ENCODE measurements around the gene ACVR1C.
A peak's percentile ranks its signal among the peaks of the same experiment; 100 is the strongest.

Gene ACVR1C

DNA sequence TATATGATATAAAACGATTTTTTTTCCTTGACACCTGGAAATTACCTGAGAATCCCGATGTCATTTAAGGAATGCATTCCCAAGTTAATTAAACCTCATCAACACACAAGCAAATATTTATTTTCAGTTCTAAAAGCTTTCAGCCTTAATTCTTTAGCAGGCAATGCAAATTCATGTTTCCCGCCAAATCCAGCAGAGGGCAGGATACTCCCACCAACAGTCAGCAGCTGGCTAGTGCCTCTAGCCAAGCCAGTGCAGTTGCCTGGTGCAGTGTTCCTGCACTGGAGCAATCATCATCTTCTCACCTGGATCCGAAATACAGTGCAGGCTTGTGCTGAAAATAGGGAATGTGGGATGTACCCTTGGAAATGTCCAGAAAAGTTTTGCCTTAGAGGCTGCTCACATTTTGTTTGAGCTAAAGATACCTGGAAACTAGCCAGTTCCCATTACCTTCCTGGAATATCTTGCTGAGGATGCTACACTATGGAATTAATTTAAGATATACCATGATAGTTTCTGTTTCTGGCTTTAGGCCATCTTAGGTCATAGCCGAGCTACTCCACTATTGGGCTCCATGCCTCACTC lies 136.4 kb downstream of the ACVR1C start:
- H3K9me2 ChIP-seq (replicated peaks; ENCODE audit: control insufficient read depth, low read length), result no peaks in the 10 kb centered on the region
- H4K20me1 ChIP-seq (ENCODE audit: control insufficient read depth, insufficient read depth, low read depth, low read length), result no peaks in the 10 kb centered on the region
- H3K27ac ChIP-seq (ENCODE audit: low read depth, low read length), result no peak overlapping the region
- TF ChIP-seq EZH2phosphoT487 (IDR thresholded peaks at IDR 0.05; ENCODE audit: borderline replicate concordance, low read length), result no peak
- TF ChIP-seq, protein P1, sequence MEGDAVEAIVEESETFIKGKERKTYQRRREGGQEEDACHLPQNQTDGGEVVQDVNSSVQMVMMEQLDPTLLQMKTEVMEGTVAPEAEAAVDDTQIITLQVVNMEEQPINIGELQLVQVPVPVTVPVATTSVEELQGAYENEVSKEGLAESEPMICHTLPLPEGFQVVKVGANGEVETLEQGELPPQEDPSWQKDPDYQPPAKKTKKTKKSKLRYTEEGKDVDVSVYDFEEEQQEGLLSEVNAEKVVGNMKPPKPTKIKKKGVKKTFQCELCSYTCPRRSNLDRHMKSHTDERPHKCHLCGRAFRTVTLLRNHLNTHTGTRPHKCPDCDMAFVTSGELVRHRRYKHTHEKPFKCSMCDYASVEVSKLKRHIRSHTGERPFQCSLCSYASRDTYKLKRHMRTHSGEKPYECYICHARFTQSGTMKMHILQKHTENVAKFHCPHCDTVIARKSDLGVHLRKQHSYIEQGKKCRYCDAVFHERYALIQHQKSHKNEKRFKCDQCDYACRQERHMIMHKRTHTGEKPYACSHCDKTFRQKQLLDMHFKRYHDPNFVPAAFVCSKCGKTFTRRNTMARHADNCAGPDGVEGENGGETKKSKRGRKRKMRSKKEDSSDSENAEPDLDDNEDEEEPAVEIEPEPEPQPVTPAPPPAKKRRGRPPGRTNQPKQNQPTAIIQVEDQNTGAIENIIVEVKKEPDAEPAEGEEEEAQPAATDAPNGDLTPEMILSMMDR (IDR thresholded peaks at IDR 0.05; ENCODE audit: low read depth, low read length, poor library complexity, severe bottlenecking), result peak; percentile 81
- peaks cover 11% of the 10 kb centered on the region for H3K4me1 ChIP-seq (ENCODE audit: control insufficient read depth, low read length)
- no peaks in the 10 kb centered on the region for H3K79me2 ChIP-seq (ENCODE audit: control insufficient read depth, low read length)
- no peaks in the 10 kb centered on the region for H3K9me3 ChIP-seq (ENCODE audit: control insufficient read depth, insufficient read depth, low read length)
- no peaks in the 10 kb centered on the region for H3K36me3 ChIP-seq (ENCODE audit: control insufficient read depth, low read length)
- no peaks in the 10 kb centered on the region for H3F3A ChIP-seq (ENCODE audit: control insufficient read depth, insufficient read depth)
- H3K4me3 ChIP-seq (ENCODE audit: low read length), result no peak overlapping the region
- no peak overlapping the region for H3K4me2 ChIP-seq (ENCODE audit: low read length)
- H3K27me3 ChIP-seq (ENCODE audit: control insufficient read depth, low read length), result no peaks in the 10 kb centered on the region

DNA sequence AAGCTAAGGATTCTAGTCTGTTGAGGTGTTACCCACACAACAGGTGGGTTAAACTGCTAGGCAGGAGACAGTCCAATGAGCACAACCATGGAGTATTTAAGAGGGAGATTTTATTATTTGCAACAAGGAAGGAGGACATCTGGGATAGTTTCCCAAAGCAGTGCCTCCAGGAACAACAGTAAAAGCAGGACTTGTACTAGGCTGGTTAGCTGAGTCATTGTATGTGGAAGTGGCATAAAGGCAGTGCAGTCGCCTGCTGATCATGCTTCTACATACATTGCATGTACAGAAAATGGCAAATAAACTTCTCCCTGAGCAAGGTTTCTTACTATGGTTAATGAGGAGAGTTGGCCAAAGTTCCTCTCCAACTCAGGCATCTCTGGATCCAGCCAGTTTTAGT lies 138.7 kb downstream of the ACVR1C start:
- Histone ChIP-seq H4K20me1 (ENCODE audit: control insufficient read depth, insufficient read depth, low read depth, low read length) (no peaks in the 10 kb centered on the region), H3K9me2 (replicated peaks; ENCODE audit: control insufficient read depth, low read length) (no peaks in the 10 kb centered on the region), H3K9me3 (ENCODE audit: control insufficient read depth, insufficient read depth, low read length) (no peaks in the 10 kb centered on the region), H3K79me2 (ENCODE audit: control insufficient read depth, low read length) (no peaks in the 10 kb centered on the region), H3K36me3 (ENCODE audit: control insufficient read depth, low read length) (no peaks in the 10 kb centered on the region), H3F3A (ENCODE audit: control insufficient read depth, insufficient read depth) (no peaks in the 10 kb centered on the region), H3K27me3 (ENCODE audit: control insufficient read depth, low read length) (no peaks in the 10 kb centered on the region), H3K4me1 (ENCODE audit: control insufficient read depth, low read length) (peaks cover 11% of the 10 kb centered on the region), H3K27ac (ENCODE audit: low read depth, low read length) (no peak overlapping the region), H3K4me3 (ENCODE audit: low read length) (no peak overlapping the region), H3K4me2 (ENCODE audit: low read length) (no peak overlapping the region)
- no peak for TF ChIP-seq EZH2phosphoT487 (IDR thresholded peaks at IDR 0.05; ENCODE audit: borderline replicate concordance, low read length)
- TF ChIP-seq, protein P1 (IDR thresholded peaks at IDR 0.05; ENCODE audit: low read depth, low read length, poor library complexity, severe bottlenecking), result no peak

DNA sequence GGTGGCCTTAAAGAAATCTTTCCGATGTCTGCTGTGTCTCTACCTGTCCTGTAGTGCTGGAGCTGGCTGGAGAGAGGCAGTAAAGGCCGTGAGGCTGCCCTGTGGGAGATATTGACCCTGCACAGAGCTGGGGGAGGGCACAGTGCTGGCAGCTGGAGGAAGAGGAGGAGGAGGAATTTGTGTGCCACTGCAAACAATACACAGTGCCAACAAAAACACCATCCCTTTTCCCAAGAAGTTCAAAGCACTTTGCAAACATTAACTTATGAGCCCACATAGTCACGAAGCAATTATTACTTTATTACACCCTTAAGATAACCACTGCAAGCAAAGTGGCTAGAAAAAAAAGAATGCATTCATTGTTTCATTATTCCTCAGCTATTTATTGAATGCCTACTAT lies 139.8 kb downstream of the ACVR1C start:
- Histone ChIP-seq H3K4me1 (ENCODE audit: control insufficient read depth, low read length) (peaks cover 11% of the 10 kb centered on the region), H3K79me2 (ENCODE audit: control insufficient read depth, low read length) (no peaks in the 10 kb centered on the region), H3K27ac (ENCODE audit: low read depth, low read length) (no peak overlapping the region), H3K27me3 (ENCODE audit: control insufficient read depth, low read length) (no peaks in the 10 kb centered on the region), H3K36me3 (ENCODE audit: control insufficient read depth, low read length) (no peaks in the 10 kb centered on the region), H3K4me3 (ENCODE audit: low read length) (no peak overlapping the region), H4K20me1 (ENCODE audit: control insufficient read depth, insufficient read depth, low read depth, low read length) (no peaks in the 10 kb centered on the region), H3K9me2 (replicated peaks; ENCODE audit: control insufficient read depth, low read length) (no peaks in the 10 kb centered on the region), H3K4me2 (ENCODE audit: low read length) (no peak overlapping the region), H3K9me3 (ENCODE audit: control insufficient read depth, insufficient read depth, low read length) (no peaks in the 10 kb centered on the region), H3F3A (ENCODE audit: control insufficient read depth, insufficient read depth) (no peaks in the 10 kb centered on the region)
- TF ChIP-seq, protein P1 (IDR thresholded peaks at IDR 0.05; ENCODE audit: low read depth, low read length, poor library complexity, severe bottlenecking), result no peak
- no peak for TF ChIP-seq EZH2phosphoT487 (IDR thresholded peaks at IDR 0.05; ENCODE audit: borderline replicate concordance, low read length)

Data from DOHH2 (cell line).